ENCODE measurements around the gene CEMIP.

The CEMIP gene

GRCh38 chr15:80854104-80854503, 74.9 kb downstream of the CEMIP start:
- peak; percentile 71 for DNase-seq

- DNase-seq: no peak
Measured at GRCh38 chr15:80855206-80855605, 76.0 kb downstream of the CEMIP start.

GRCh38 chr15:80856400-80856799, 77.2 kb downstream of the CEMIP start:
- DNase-seq: no peak

GRCh38 chr15:80856809-80857377, 77.7 kb downstream of the CEMIP start:
- DNase-seq: no peak

- DNase-seq: peak; percentile 30
Measured at GRCh38 chr15:80861731-80862170, 82.6 kb downstream of the CEMIP start.

- DNase-seq: no peak
Measured at GRCh38 chr15:80864666-80865065, 85.5 kb downstream of the CEMIP start.

- DNase-seq: no peak
Measured at GRCh38 chr15:80866936-80867335, 87.8 kb downstream of the CEMIP start.

GRCh38 chr15:80870366-80870765, 91.2 kb downstream of the CEMIP start:
- DNase-seq: no peak

- DNase-seq: no peak
Measured at GRCh38 chr15:80870893-80871292, 91.7 kb downstream of the CEMIP start.

GRCh38 chr15:80871858-80872257, 92.7 kb downstream of the CEMIP start:
- DNase-seq: no peak

GRCh38 chr15:80873366-80873952, 94.3 kb downstream of the CEMIP start:
- DNase-seq: no peak

- DNase-seq: peak; percentile 54
Measured at GRCh38 chr15:80875568-80876347, 96.6 kb downstream of the CEMIP start.

- DNase-seq: no peak
Measured at GRCh38 chr15:80876348-80876674, 97.1 kb downstream of the CEMIP start.

- peak; percentile 21 for DNase-seq
Measured at GRCh38 chr15:80878242-80878866, 99.2 kb downstream of the CEMIP start.

GRCh38 chr15:80878867-80879250, 99.7 kb downstream of the CEMIP start:
- DNase-seq: no peak

GRCh38 chr15:80880086-80880485, 100.9 kb downstream of the CEMIP start:
- DNase-seq: no peak

- no peak for DNase-seq
Measured at GRCh38 chr15:80883641-80884040, 104.5 kb downstream of the CEMIP start.

GRCh38 chr15:80885016-80885579, 105.9 kb downstream of the CEMIP start:
- DNase-seq: no peak

- peak; percentile 26 for DNase-seq
Measured at GRCh38 chr15:80887148-80887547, 108.0 kb downstream of the CEMIP start.

- no peak for DNase-seq
Measured at GRCh38 chr15:80888846-80889245, 109.7 kb downstream of the CEMIP start.

- DNase-seq: no peak
Measured at GRCh38 chr15:80890341-80891005, 111.3 kb downstream of the CEMIP start.

- no peak for DNase-seq
Measured at GRCh38 chr15:80891006-80891405, 111.8 kb downstream of the CEMIP start.

- no peak for DNase-seq
Measured at GRCh38 chr15:80892414-80892813, 113.2 kb downstream of the CEMIP start.

Data from midbrain (tissue), 1 donor.